Upper lobe of left lung (tissue), 6 donors: Measurements from ENCODE around the gene PPFIA3. TPM values are rescaled to one million over a fixed set of nuclear protein-coding genes. Genes with fewer than 3 reads are reported as not detected.

Experiments
- ATAC-seq, 2 donors: fragments of 200-7000 bp; cut with Tn5 transposase; one replicate each; pipeline ENCODE4 v1.9.1; 2022; ENCODE audit warnings: mild to moderate bottlenecking in 2 of 2, moderate library complexity in 2 of 2; ENCODE audit not compliant: low FRiP score in 2 of 2
- DNase-seq, 2 donors: peaks; one replicate each; pipeline ENCODE4 v3.0.0-alpha.2; 2019 to 2020
- H3K27ac ChIP-seq, 4 donors: fragments of 200-600 bp; sonication (generic); one replicate each; pipeline ENCODE4 v1.5.1; 2016 to 2019
- H3K27me3 ChIP-seq, 4 donors: fragments of 200-600 bp; sonication (generic); one replicate each; pipeline ENCODE4 v1.5.1; 2017 to 2019
- H3K36me3 ChIP-seq, 4 donors: fragments of 200-600 bp; sonication (generic); one replicate each; pipeline ENCODE4 v1.5.1; 2016 to 2019
- H3K4me1 ChIP-seq, 4 donors: fragments of 200-600 bp; sonication (generic); one replicate each; pipeline ENCODE4 v1.5.1; 2018 to 2019
- H3K4me3 ChIP-seq, 4 donors: fragments of 200-600 bp; sonication (generic); one replicate each; pipeline ENCODE4 v1.5.1; 2017 to 2019; ENCODE audit warnings: mild to moderate bottlenecking in 2 of 4, moderate library complexity in 1 of 4
- H3K9me3 ChIP-seq, 4 donors: fragments of 200-600 bp; sonication (generic); one replicate each; pipeline ENCODE4 v1.5.1; 2018 to 2019
- CTCF ChIP-seq, 6 experiments: fragments of 450-650 bp in 4 of 6; fragments of 200-600 bp in 2 of 6; sonication (generic) in 2 of 6; IDR thresholded peaks; one replicate each; pipeline ENCODE4 v1.5.1; 2016 to 2019; ENCODE audit warnings: antibody characterized with exemption in 6 of 6
- EP300 ChIP-seq, 4 donors: sonication (generic); formaldehyde crosslinking; IDR thresholded peaks; one replicate each; pipeline ENCODE4 v1.5.1; 2017; ENCODE audit warnings: antibody characterized with exemption in 4 of 4, control low read depth in 2 of 4
- POLR2A ChIP-seq, 4 donors: fragments of 450-650 bp; IDR thresholded peaks; one replicate each; pipeline ENCODE4 v1.5.1; 2016 to 2017; ENCODE audit warnings: antibody characterized with exemption in 4 of 4, mild to moderate bottlenecking in 2 of 4
- POLR2AphosphoS5 ChIP-seq, 2 donors: sonication (generic); formaldehyde crosslinking; IDR thresholded peaks; one replicate each; pipeline ENCODE4 v1.5.1; 2017; ENCODE audit warnings: antibody characterized with exemption in 2 of 2
- WGBS, 2 donors: methylation state at CpG; one replicate each; pipeline ENCODE4 v1.1.5; 2017 to 2018; 5-methylcytosine and 5-hydroxymethylcytosine counted together
- total RNA-seq, 6 donors: library from RNA; depleted of rRNA in 4 of 6; stranded (reverse); fragments of >200 nt in 4 of 6; gene quantifications; one replicate each; pipeline versions ENCODE4 v1.1.0 to v1.2.1, GENCODE V29; 2016 to 2021
- donor health status: DM: no; HTN: no; CAD: no; lungs with moderate emphysema.
- donor health status: DM: no; HTN: yes; CAD: no; lungs with severe emphysema.

PPFIA3 gene
- total RNA-seq, 6 donors from 2014 or later: 2.4 to 11.5 (median 5.9) TPM

GRCh38 chr19:49182848-49183375 is 63.6 kb downstream of the PPFIA3 start:
- H3K4me1 ChIP-seq: peaks cover 0 to 5% (median 0%) of the 10 kb centered on the region in 4 donors
- H3K27me3 ChIP-seq: no peaks in the 10 kb centered on the region
- no peak overlapping the region for H3K27ac ChIP-seq
- peak in 1 of 2 donors; percentile 78 for DNase-seq
- H3K4me3 ChIP-seq: no peak overlapping the region
- peaks cover 0 to 49% (median 13%) of the 10 kb centered on the region in 4 donors for H3K36me3 ChIP-seq
- WGBS, 2 donors: 83 to 84% methylated on average over 18 to 26 of the region's 26 CpGs
- TF ChIP-seq POLR2A (IDR thresholded peaks at IDR 0.05): no peak
- no peak for TF ChIP-seq POLR2AphosphoS5 (IDR thresholded peaks at IDR 0.05)
- no peak for TF ChIP-seq EP300 (IDR thresholded peaks at IDR 0.05)
- no peak for TF ChIP-seq CTCF (IDR thresholded peaks at IDR 0.05)
- no peaks in the 10 kb centered on the region for H3K9me3 ChIP-seq
- peak in 1 of 2 donors; percentile 29 for ATAC-seq

GRCh38 chr19:49186108-49186507 is 66.8 kb downstream of the PPFIA3 start:
- H3K36me3 ChIP-seq: peaks cover 0 to 73% (median 24%) of the 10 kb centered on the region in 4 donors

GRCh38 chr19:49188626-49189200 is 69.4 kb downstream of the PPFIA3 start:
- 89 to 90% methylated on average over 21 of the region's 21 CpGs for WGBS, 2 donors

More at GRCh38 chr19:49186108-49186507, 66.8 kb downstream of the PPFIA3 start:
- 60 to 62% methylated on average over 5 of the region's 5 CpGs for WGBS, 2 donors
- DNase-seq (no peak), ATAC-seq (no peak)
- Histone ChIP-seq H3K4me3 (no peak overlapping the region), H3K4me1 (peaks cover 13 to 29% (median 15%) of the 10 kb centered on the region in 4 donors), H3K27me3 (no peaks in the 10 kb centered on the region), H3K9me3 (no peaks in the 10 kb centered on the region), H3K27ac (peak overlapping the region in 3 of 4 donors; percentile 24 to 61 (median 37))
- TF ChIP-seq POLR2AphosphoS5 (IDR thresholded peaks at IDR 0.05): no peak

GRCh38 chr19:49189259-49189658 is 69.9 kb downstream of the PPFIA3 start:
- no peak for TF ChIP-seq POLR2A (IDR thresholded peaks at IDR 0.05)
- TF ChIP-seq CTCF (IDR thresholded peaks at IDR 0.05): no peak
- no peak for TF ChIP-seq POLR2AphosphoS5 (IDR thresholded peaks at IDR 0.05)
- no peak for TF ChIP-seq EP300 (IDR thresholded peaks at IDR 0.05)
- no peaks in the 10 kb centered on the region for H3K9me3 ChIP-seq
- WGBS, 2 donors: 65 to 77% methylated on average over 5 of the region's 5 CpGs
- H3K27me3 ChIP-seq: no peaks in the 10 kb centered on the region
- no peak for DNase-seq
- no peak overlapping the region for H3K4me3 ChIP-seq
- H3K27ac ChIP-seq: peak overlapping the region; percentile 30 to 89 (median 73)
- peaks cover 13 to 42% (median 18%) of the 10 kb centered on the region in 4 donors for H3K4me1 ChIP-seq
- H3K36me3 ChIP-seq: peaks cover 0 to 74% (median 18%) of the 10 kb centered on the region in 4 donors
- no peak for ATAC-seq

More at GRCh38 chr19:49188626-49189200, 69.4 kb downstream of the PPFIA3 start:
- H3K4me3 ChIP-seq: no peak overlapping the region
- H3K27me3 ChIP-seq: no peaks in the 10 kb centered on the region
- no peaks in the 10 kb centered on the region for H3K9me3 ChIP-seq
- ATAC-seq (peak in 1 of 2 donors; percentile 38), DNase-seq (peak in 1 of 2 donors; percentile 73)
- peaks cover 13 to 42% (median 18%) of the 10 kb centered on the region in 4 donors for H3K4me1 ChIP-seq
- no peak for TF ChIP-seq CTCF (IDR thresholded peaks at IDR 0.05)
- no peak for TF ChIP-seq POLR2A (IDR thresholded peaks at IDR 0.05)
- TF ChIP-seq EP300 (IDR thresholded peaks at IDR 0.05): no peak
- TF ChIP-seq POLR2AphosphoS5 (IDR thresholded peaks at IDR 0.05): no peak
- peak overlapping the region; percentile 30 to 89 (median 70) for H3K27ac ChIP-seq
- H3K36me3 ChIP-seq: peaks cover 0 to 76% (median 18%) of the 10 kb centered on the region in 4 donors

- Histone ChIP-seq H3K36me3 (peaks cover 0 to 68% (median 16%) of the 10 kb centered on the region in 4 donors), H3K27me3 (no peaks in the 10 kb centered on the region), H3K9me3 (no peaks in the 10 kb centered on the region), H3K4me3 (no peak overlapping the region), H3K4me1 (peaks cover 13 to 42% (median 18%) of the 10 kb centered on the region in 4 donors), H3K27ac (peak overlapping the region; percentile 30 to 89 (median 73))
- DNase-seq (no peak), ATAC-seq (no peak)
- 91 to 100% methylated on average over 3 of the region's 3 CpGs for WGBS, 2 donors
- TF ChIP-seq POLR2A (IDR thresholded peaks at IDR 0.05): no peak
- no peak for TF ChIP-seq POLR2AphosphoS5 (IDR thresholded peaks at IDR 0.05)
- TF ChIP-seq CTCF (IDR thresholded peaks at IDR 0.05): no peak
- TF ChIP-seq EP300 (IDR thresholded peaks at IDR 0.05): no peak
Measured at GRCh38 chr19:49190781-49191180, 71.4 kb downstream of the PPFIA3 start.
